PC-9 (cell line): Measurements from ENCODE around the gene COL5A3. TPM values are rescaled to one million over a fixed set of nuclear protein-coding genes. Genes with fewer than 3 reads are reported as not detected.

Experiments
- BruUV-seq: library from RNA; stranded (reverse); fragments of 400-500 nt; replicated peaks from 2 replicates; lab custom pipeline; 2021; lab: Mats Ljungman, UMichigan
- CTCF ChIA-PET: fragments of 300-600 bp; sonication (Branson Sonifier 250); formaldehyde crosslinking; loops from one replicate; lab custom pipeline; 2022; ENCODE audit warnings: antibody characterized with exemption; lab: Charles Lee
- POLR2A ChIA-PET: fragments of 300-600 bp; sonication (Branson Sonifier 250); formaldehyde crosslinking; loops from one replicate; lab custom pipeline; 2022; ENCODE audit warnings: antibody characterized with exemption; ENCODE audit not compliant: unreplicated experiment; lab: Charles Lee
- DNase-seq, 2 experiments: peaks; one replicate each; pipeline versions ENCODE4 v3.0.0 to v3.0.0-alpha.2; 2015 to 2022; ENCODE audit warnings: mixed read lengths in 1 of 2
- H2AFZ ChIP-seq: fragments of 200-600 bp; sonication (generic); 2 replicates; pipeline ENCODE4 v1.8.1; 2017; ENCODE audit warnings: antibody characterized with exemption
- H3F3A ChIP-seq: fragments of 200-600 bp; sonication (generic); 2 replicates; pipeline ENCODE4 v1.8.1; 2017; ENCODE audit warnings: antibody characterized with exemption, mild to moderate bottlenecking, low read depth; ENCODE audit not compliant: insufficient read depth
- H3K27ac ChIP-seq: fragments of 200-600 bp; sonication (generic); 2 replicates; pipeline ENCODE4 v1.6.1; 2016; ENCODE audit warnings: mixed run types
- H3K27me3 ChIP-seq: fragments of 200-600 bp; sonication (generic); 2 replicates; pipeline ENCODE4 v1.6.1; 2016; ENCODE audit warnings: low read depth, mixed run types; ENCODE audit not compliant: insufficient read depth
- H3K36me3 ChIP-seq: fragments of 200-600 bp; sonication (generic); 2 replicates; pipeline ENCODE4 v1.6.1; 2016; ENCODE audit warnings: low read depth, mixed run types
- H3K4me1 ChIP-seq: fragments of 200-600 bp; sonication (generic); replicated peaks from 2 replicates; pipeline ENCODE4 v1.6.1; 2016; ENCODE audit warnings: mixed run types; ENCODE audit not compliant: insufficient read depth
- H3K4me2 ChIP-seq: fragments of 200-600 bp; sonication (generic); 2 replicates; pipeline ENCODE4 v1.6.1; 2017; ENCODE audit warnings: mixed run types
- H3K4me3 ChIP-seq: fragments of 200-600 bp; sonication (generic); 2 replicates; pipeline ENCODE4 v1.6.1; 2016; ENCODE audit warnings: mixed run types
- H3K79me2 ChIP-seq: fragments of 200-600 bp; sonication (generic); 2 replicates; pipeline ENCODE4 v1.6.1; 2017; ENCODE audit warnings: low read depth, mixed run types
- H3K9me2 ChIP-seq: fragments of 200-600 bp; sonication (generic); 2 replicates; pipeline ENCODE4 v1.8.1; 2017; ENCODE audit warnings: mild to moderate bottlenecking; ENCODE audit not compliant: insufficient read depth
- H3K9me3 ChIP-seq: fragments of 200-600 bp; sonication (generic); 2 replicates; pipeline ENCODE4 v1.8.1; 2016; ENCODE audit warnings: low read depth; ENCODE audit not compliant: insufficient read depth
- H4K20me1 ChIP-seq: fragments of 200-600 bp; sonication (generic); 2 replicates; pipeline ENCODE4 v1.8.1; 2017; ENCODE audit not compliant: insufficient read depth
- CTCF ChIP-seq: fragments of 200-600 bp; sonication (generic); conservative IDR thresholded peaks from 2 replicates; pipeline ENCODE4 v1.6.1; 2017; ENCODE audit warnings: mixed run types, antibody characterized with exemption, mild to moderate bottlenecking, moderate library complexity
- EZH2 ChIP-seq: fragments of 200-600 bp; sonication (generic); IDR thresholded peaks from 2 replicates; pipeline ENCODE4 v1.8.0; 2017; ENCODE audit warnings: antibody characterized with exemption, low read depth
- intact Hi-C: fragments of 100-400 bp; cut with micrococcal nuclease; formaldehyde crosslinking; loops from one replicate; pipeline ENCODE4 v1.10.0; 2022; ENCODE audit not compliant: unreplicated experiment
- total RNA-seq: library from RNA; stranded (reverse); gene quantifications from 2 replicates; pipeline ENCODE4 v1.2.3, GENCODE V29; 2021

COL5A3 gene
- total RNA-seq, 1 experiment from 2014 or later = not detected

GRCh38 chr19:10005632-10006334, 4.5 kb downstream of the COL5A3 start:
- Histone ChIP-seq H4K20me1 (no peaks in the 10 kb centered on the region; the same call in 1 of the 2 replicates), H3K79me2 (no peaks in the 10 kb centered on the region), H3K9me3 (no peaks in the 10 kb centered on the region), H3K9me2 (no peaks in the 10 kb centered on the region), H3K27ac (no peak overlapping the region), H3K4me1 (no peaks in the 10 kb centered on the region), H3K4me3 (no peak overlapping the region), H2AFZ (no peak overlapping the region), H3K4me2 (no peak overlapping the region), H3F3A (no peaks in the 10 kb centered on the region), H3K27me3 (peaks cover 79% of the 10 kb centered on the region), H3K36me3 (no peaks in the 10 kb centered on the region)
- TF ChIP-seq EZH2 (no peak), CTCF (no peak)
- no peak for DNase-seq
- POLR2A ChIA-PET = no interaction called here
- intact Hi-C loops = no loop called here
- no TSS peak for BruUV-seq
- CTCF ChIA-PET = no interaction called here

- POLR2A ChIA-PET = no interaction called here
- intact Hi-C loops = no loop called here
- no peaks in the 10 kb centered on the region; the same call in 1 of the 2 replicates for H4K20me1 ChIP-seq
- H3K27me3 ChIP-seq = peaks cover 76% of the 10 kb centered on the region
- no peak overlapping the region for H3K4me2 ChIP-seq
- no peak for DNase-seq
- TF ChIP-seq EZH2 = no peak
- no peak for TF ChIP-seq CTCF
- no peaks in the 10 kb centered on the region for H3K36me3 ChIP-seq
- no peak overlapping the region for H2AFZ ChIP-seq
- CTCF ChIA-PET = no interaction called here
- no peaks in the 10 kb centered on the region for H3K9me2 ChIP-seq
- no peak overlapping the region for H3K27ac ChIP-seq
- BruUV-seq = no TSS peak
- no peak overlapping the region for H3K4me3 ChIP-seq
- H3K9me3 ChIP-seq = no peaks in the 10 kb centered on the region
- H3F3A ChIP-seq = no peaks in the 10 kb centered on the region
- no peaks in the 10 kb centered on the region for H3K4me1 ChIP-seq
- no peaks in the 10 kb centered on the region for H3K79me2 ChIP-seq
These were observed 5.7 kb downstream of the COL5A3 start for GRCh38 chr19:10004617-10005016.

DNA sequence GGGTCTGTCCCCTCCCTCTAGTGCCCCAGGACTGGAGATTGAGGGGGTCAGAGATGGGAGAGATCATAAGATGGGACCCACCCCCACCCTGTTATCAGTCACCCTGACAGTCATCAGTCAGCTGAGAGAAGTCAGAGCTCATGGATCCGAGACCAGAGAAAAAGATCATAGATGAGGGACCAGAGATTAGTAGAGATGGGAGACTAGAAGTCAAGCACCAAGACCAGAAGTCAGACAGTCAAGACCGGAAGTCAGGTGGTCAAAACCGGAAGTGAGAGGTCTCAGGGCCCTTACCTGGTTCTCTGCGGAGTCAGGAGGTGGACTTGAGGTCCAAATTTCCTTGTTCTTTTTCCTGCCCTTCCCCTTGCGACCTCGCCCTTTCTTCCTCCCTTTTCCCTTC, 7.0 kb downstream of the COL5A3 start:
- Histone ChIP-seq H3K9me2 (no peaks in the 10 kb centered on the region), H3K9me3 (no peaks in the 10 kb centered on the region), H3K79me2 (no peaks in the 10 kb centered on the region), H4K20me1 (no peaks in the 10 kb centered on the region; the same call in 1 of the 2 replicates), H2AFZ (no peak overlapping the region), H3K4me3 (no peak overlapping the region), H3K27me3 (peaks cover 77% of the 10 kb centered on the region), H3K4me1 (no peaks in the 10 kb centered on the region), H3F3A (no peaks in the 10 kb centered on the region), H3K27ac (no peak overlapping the region), H3K36me3 (no peaks in the 10 kb centered on the region), H3K4me2 (no peak overlapping the region)
- intact Hi-C loops = no loop called here
- no peak for TF ChIP-seq CTCF
- no peak for TF ChIP-seq EZH2
- ChIA-PET POLR2A (no interaction called here), CTCF (no interaction called here)
- no peak for DNase-seq
- no TSS peak for BruUV-seq
